Activated CD4-positive, alpha-beta T cell treated with anti-CD3 and anti-CD28 coated beads for 36 hours (primary cell): ENCODE results near the gene FBXO22. TPM values are rescaled to one million over a fixed set of nuclear protein-coding genes. Genes with fewer than 3 reads are reported as not detected.
A peak's percentile ranks its signal among the peaks of the same experiment; 100 is the strongest.
"Not testable (repeated sequence)": the region's sequence is repeated elsewhere in the genome, so short reads cannot be mapped to it uniquely, and the experiment has no call there.

Experiments used
- ATAC-seq: fragments of 200-7000 bp; cut with Tn5 transposase; one replicate; pipeline ENCODE4 v1.10.0; 2021; ENCODE audit warnings: mild to moderate bottlenecking, moderate library complexity
- CTCF ChIA-PET: fragments of 350-600 bp; sonication (Branson Sonifier 250); formaldehyde crosslinking; loops from one replicate; lab custom pipeline; 2021; ENCODE audit warnings: antibody characterized with exemption; lab: Charles Lee
- POLR2A ChIA-PET: fragments of 350-600 bp; sonication (Branson Sonifier 250); formaldehyde crosslinking; loops from one replicate; lab custom pipeline; 2021; ENCODE audit warnings: antibody characterized with exemption, inconsistent platforms; lab: Charles Lee
- DNase-seq: peaks from one replicate; pipeline ENCODE4 v3.0.0-alpha.2; 2020
- H3K27ac Mint-ChIP-seq: one replicate; pipeline ENCODE4 v1.8.0; 2021; ENCODE audit warnings: mixed read lengths
- H3K27me3 Mint-ChIP-seq: one replicate; pipeline ENCODE4 v1.8.0; 2021; ENCODE audit warnings: mixed read lengths
- H3K36me3 Mint-ChIP-seq: one replicate; pipeline ENCODE4 v1.8.0; 2021; ENCODE audit warnings: low read depth, mixed read lengths
- H3K4me1 Mint-ChIP-seq: one replicate; pipeline ENCODE4 v1.8.0; 2021; ENCODE audit warnings: mixed read lengths
- H3K4me3 Mint-ChIP-seq: one replicate; pipeline ENCODE4 v1.8.0; 2021; ENCODE audit warnings: mild to moderate bottlenecking, moderate library complexity, mixed read lengths
- H3K9me3 Mint-ChIP-seq: one replicate; pipeline ENCODE4 v1.8.0; 2021; ENCODE audit warnings: low read depth, mixed read lengths
- intact Hi-C, 2 experiments: fragments of 100-400 bp; cut with DNase I in 1 of 2; cut with micrococcal nuclease in 1 of 2; formaldehyde crosslinking; loops; one replicate each; pipeline versions ENCODE4 v1.14.2 to v1.15.1; 2022 to 2024; cut with DNase I, micrococcal nuclease
- total RNA-seq, 2 experiments: library from RNA; stranded (reverse); gene quantifications; one replicate each; pipeline ENCODE4 v1.2.3, GENCODE V29; 2021

The FBXO22 gene
- total RNA-seq: 10 to 100 TPM; 51.4 to 59.2 TPM

DNA sequence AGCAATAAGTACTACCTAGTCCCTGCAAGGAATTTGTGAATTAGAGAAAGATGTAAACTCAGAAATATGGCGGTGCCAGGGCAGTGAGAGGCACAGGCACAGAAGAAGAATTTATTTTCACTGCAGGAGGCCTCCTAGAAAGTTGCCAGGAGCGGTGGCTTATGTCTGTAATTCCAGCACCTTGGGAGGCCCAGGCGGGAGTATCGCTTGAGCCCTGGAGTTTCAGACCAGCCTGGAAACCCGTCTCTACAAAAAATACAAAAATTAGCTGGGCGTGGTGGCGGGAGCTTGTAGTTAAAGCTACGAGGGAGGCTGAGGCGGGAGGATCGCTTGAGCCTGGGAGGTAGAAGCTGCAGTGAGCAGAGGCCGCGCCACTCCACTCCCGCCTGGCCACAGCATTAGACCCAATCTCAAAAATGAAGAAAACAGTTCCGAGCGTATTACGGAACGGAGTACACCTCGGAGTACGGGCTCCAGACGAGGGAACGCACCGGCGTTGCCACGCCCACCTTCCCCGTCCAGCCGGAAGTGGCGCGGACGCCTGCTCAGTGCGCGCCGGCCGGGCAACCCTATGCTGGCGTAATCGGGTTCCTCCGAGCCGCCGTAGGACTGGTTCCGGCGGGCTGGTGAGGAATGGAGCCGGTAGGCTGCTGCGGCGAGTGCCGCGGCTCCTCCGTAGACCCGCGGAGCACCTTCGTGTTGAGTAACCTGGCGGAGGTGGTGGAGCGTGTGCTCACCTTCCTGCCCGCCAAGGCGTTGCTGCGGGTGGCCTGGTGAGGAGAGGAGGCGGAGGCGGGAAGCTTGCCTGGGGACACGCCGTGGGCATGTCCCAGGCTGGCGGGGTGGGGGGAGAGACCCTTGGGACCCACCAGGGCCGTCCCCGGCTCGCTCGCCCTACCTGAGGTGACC, at the start of gene FBXO22:
FBXO22 (plus strand) TSS at position 548 of the 909 bp plus-strand sequence; CDS start at position 634, 86 bp downstream.
- peak within 1 kb of the TSS; percentile 97 for H3K4me3 Mint-ChIP-seq
- H3K36me3 Mint-ChIP-seq: peaks cover 20% of the 10 kb centered on the region
- H3K27me3 Mint-ChIP-seq: no peaks in the 10 kb centered on the region
- peak; percentile 97 for DNase-seq
- ChIA-PET CTCF (interaction anchor here (1.8 kb wide), 1 partner anchor 13 kb away, joined by 6 read pairs; no protein-coding TSS in a partner anchor), POLR2A (interaction anchor here (0.6 kb wide), 1 partner anchor 278 kb away, joined by 3 read pairs; the partner anchor contains the start of gene SNUPN)
- intact Hi-C loops: loop anchor here (1.0 to 5.0 kb wide), 10 partner anchors 59 to 1286 kb away; partner anchors contain the start of genes C15orf39 (in 1 of the 2), CLK3 (in 1 of the 2), IMP3 (in 1 of the 2) and MAN2C1 (in 1 of the 2)
- H3K4me1 Mint-ChIP-seq: peaks cover 40% of the 10 kb centered on the region
- peak within 1 kb of the TSS; percentile 98 for H3K27ac Mint-ChIP-seq
- H3K9me3 Mint-ChIP-seq: no peaks in the 10 kb centered on the region
- ATAC-seq: peak; percentile 97

DNA sequence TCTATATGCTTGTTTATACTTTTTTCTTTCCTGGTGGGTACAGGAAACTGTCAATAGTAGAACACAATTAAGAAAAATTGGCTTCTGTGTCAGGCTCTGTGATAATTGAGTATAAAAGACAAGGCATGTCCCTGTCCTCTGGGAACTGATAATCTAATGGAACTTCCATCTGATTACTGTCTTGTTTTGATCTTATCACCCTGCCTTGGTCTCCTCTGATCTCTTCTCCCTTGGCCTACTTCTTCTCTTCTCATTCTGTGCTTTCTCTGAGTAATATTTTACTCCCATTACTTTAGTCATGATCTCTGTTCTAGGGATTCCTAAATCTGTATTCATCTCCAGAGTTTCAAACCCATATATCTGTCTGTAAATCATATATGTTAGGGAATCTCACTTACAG, 45.8 kb upstream of the FBXO22 start:
- Mint-ChIP-seq H3K4me1 (peaks cover 20% of the 10 kb centered on the region), H3K27ac (peak overlapping the region; percentile 61), H3K9me3 (no peaks in the 10 kb centered on the region), H3K36me3 (peaks cover 22% of the 10 kb centered on the region), H3K27me3 (no peaks in the 10 kb centered on the region), H3K4me3 (no peak overlapping the region)
- POLR2A ChIA-PET: no interaction called here
- DNase-seq: no peak
- CTCF ChIA-PET: no interaction called here
- no peak for ATAC-seq
- intact Hi-C loops: no loop called here

GRCh38 chr15:75861750-75862402, 41.8 kb upstream of the FBXO22 start:
- Mint-ChIP-seq H3K27ac (no peak overlapping the region), H3K27me3 (no peaks in the 10 kb centered on the region), H3K4me1 (peaks cover 39% of the 10 kb centered on the region), H3K4me3 (no peak overlapping the region), H3K36me3 (peaks cover 33% of the 10 kb centered on the region), H3K9me3 (no peaks in the 10 kb centered on the region)
- DNase-seq (no peak), ATAC-seq (no peak)
- intact Hi-C loops: no loop called here
- ChIA-PET POLR2A (no interaction called here), CTCF (interaction anchor here (0.6 to 1.4 kb wide), 3 partner anchors 9 to 1228 kb away, joined by 4 to 6 read pairs (median 5); no protein-coding TSS in a partner anchor)

DNA sequence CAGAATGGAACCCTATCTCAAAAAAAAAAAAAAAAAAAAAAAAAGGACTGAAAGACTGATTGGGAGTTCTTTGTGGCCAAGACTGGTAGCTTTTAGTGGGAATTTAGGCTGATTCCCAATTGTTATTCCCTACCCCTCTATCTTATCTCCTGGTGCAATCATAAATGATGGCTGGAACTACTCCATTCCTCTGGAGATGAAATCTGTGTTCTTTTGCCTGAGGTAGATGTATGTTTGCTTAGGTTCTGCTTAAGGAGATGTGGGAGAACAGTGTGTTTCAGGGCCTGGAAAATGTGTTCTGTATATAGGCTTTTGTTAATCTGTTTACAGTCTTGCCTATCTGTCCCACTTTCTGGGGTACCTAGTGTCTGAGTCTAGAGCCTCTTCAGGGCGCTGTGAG, 40.9 kb upstream of the FBXO22 start:
- no peaks in the 10 kb centered on the region for H3K9me3 Mint-ChIP-seq
- DNase-seq: no peak
- H3K36me3 Mint-ChIP-seq: peaks cover 33% of the 10 kb centered on the region
- peaks cover 47% of the 10 kb centered on the region for H3K4me1 Mint-ChIP-seq
- intact Hi-C loops: no loop called here
- no peak for ATAC-seq
- CTCF ChIA-PET: interaction anchor here (0.6 to 1.4 kb wide), 2 partner anchors 10 to 70 kb away, joined by 5 to 6 read pairs; no protein-coding TSS in a partner anchor
- H3K4me3 Mint-ChIP-seq: no peak overlapping the region
- no peaks in the 10 kb centered on the region for H3K27me3 Mint-ChIP-seq
- POLR2A ChIA-PET: interaction anchor here (0.8 kb wide), 1 partner anchor 1111 kb away, joined by 4 read pairs; no protein-coding TSS in a partner anchor
- no peak overlapping the region for H3K27ac Mint-ChIP-seq

- H3K36me3 Mint-ChIP-seq: peaks cover 29% of the 10 kb centered on the region
- CTCF ChIA-PET: interaction anchor here (0.6 kb wide), 1 partner anchor 279 kb away, joined by 3 read pairs; no protein-coding TSS in a partner anchor
- no peak overlapping the region for H3K4me3 Mint-ChIP-seq
- ATAC-seq (no peak), DNase-seq (no peak)
- H3K4me1 Mint-ChIP-seq: peaks cover 35% of the 10 kb centered on the region
- H3K27ac Mint-ChIP-seq: no peak overlapping the region
- intact Hi-C loops: no loop called here
- no peaks in the 10 kb centered on the region for H3K27me3 Mint-ChIP-seq
- POLR2A ChIA-PET: no interaction called here
- H3K9me3 Mint-ChIP-seq: no peaks in the 10 kb centered on the region
Measured at GRCh38 chr15:75864213-75865059, 39.2 kb upstream of the FBXO22 start.

DNA sequence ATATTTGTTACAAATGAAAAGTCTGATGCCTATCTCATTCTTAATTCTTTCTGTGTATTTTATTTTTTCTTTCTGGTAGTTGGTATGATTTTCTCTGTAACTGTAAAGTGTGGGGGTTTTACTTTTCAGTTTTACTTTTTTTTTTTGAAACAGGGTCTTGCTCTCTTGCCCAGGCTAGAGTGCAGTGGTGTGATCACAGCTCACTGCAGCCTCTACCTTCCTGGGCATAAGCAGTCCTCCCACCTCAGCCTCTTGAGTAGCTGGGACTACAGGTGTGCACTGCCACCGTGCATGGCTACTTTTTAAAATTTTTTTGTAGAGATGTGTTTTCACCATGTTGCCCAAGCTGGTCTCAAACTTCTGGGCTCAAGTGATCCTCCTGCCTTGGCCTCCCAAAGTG, 37.6 kb upstream of the FBXO22 start:
- H3K4me1 Mint-ChIP-seq: peaks cover 35% of the 10 kb centered on the region
- H3K36me3 Mint-ChIP-seq: peaks cover 29% of the 10 kb centered on the region
- DNase-seq, ATAC-seq, H3K27me3 Mint-ChIP-seq, intact Hi-C loops, POLR2A ChIA-PET, H3K9me3 Mint-ChIP-seq, CTCF ChIA-PET, H3K4me3 Mint-ChIP-seq: not testable (repeated sequence)
- H3K27ac Mint-ChIP-seq: peak overlapping the region; percentile 31

DNA sequence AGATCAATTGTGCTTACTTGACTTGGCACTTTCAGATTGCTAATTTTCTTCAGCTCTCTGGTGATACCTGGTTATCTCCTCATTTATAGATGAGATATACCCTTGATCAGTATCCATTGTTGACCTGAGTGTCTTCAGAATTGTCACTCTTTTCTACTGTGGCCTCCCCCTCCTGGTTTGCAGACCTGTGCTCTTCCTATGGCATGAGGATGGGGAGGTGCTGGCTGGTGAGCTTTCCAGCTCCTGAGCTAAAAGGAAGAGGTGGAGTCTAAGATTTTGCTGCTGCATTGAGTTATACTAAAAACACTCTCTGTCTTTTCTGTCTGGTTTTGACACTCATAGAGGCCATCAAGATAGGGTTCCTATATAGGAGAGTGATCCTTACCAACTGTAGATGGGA, 36.8 kb upstream of the FBXO22 start:
- intact Hi-C loops: no loop called here
- peaks cover 35% of the 10 kb centered on the region for H3K4me1 Mint-ChIP-seq
- H3K36me3 Mint-ChIP-seq: peaks cover 26% of the 10 kb centered on the region
- no peak overlapping the region for H3K27ac Mint-ChIP-seq
- ATAC-seq (peak; percentile 16), DNase-seq (no peak)
- H3K9me3 Mint-ChIP-seq: no peaks in the 10 kb centered on the region
- no peaks in the 10 kb centered on the region for H3K27me3 Mint-ChIP-seq
- ChIA-PET POLR2A (no interaction called here), CTCF (interaction anchor here (0.6 kb wide), 1 partner anchor 19 kb away, joined by 3 read pairs; no protein-coding TSS in a partner anchor)
- no peak overlapping the region for H3K4me3 Mint-ChIP-seq

GRCh38 chr15:75867449-75867848, 36.2 kb upstream of the FBXO22 start:
- peaks cover 35% of the 10 kb centered on the region for H3K4me1 Mint-ChIP-seq
- ATAC-seq (no peak), DNase-seq (no peak)
- intact Hi-C loops: no loop called here
- no peaks in the 10 kb centered on the region for H3K27me3 Mint-ChIP-seq
- H3K27ac Mint-ChIP-seq: no peak overlapping the region
- POLR2A ChIA-PET: no interaction called here
- peaks cover 21% of the 10 kb centered on the region for H3K36me3 Mint-ChIP-seq
- CTCF ChIA-PET: interaction anchor here (0.6 to 1.2 kb wide), 2 partner anchors 17 to 19 kb away, joined by 3 read pairs; no protein-coding TSS in a partner anchor
- no peak overlapping the region for H3K4me3 Mint-ChIP-seq
- H3K9me3 Mint-ChIP-seq: no peaks in the 10 kb centered on the region

DNA sequence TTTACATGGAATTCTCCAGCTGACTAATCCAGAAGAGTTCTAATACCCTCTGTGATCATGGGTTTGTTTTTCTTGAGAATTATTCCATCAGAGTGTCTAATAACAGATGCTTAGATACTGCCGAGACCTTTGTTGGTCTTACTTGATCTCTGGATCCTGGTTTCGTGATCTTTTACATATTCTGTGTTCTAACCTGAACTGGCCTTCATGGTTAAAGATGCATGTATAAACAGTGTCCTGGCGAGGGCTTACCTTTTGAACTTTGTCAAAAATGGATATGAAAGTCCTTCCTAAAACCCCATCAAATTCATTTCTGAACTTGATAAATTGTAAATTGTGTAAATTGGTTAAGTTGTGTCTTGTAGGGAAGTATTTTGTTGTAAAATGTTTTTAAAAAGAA, 35.7 kb upstream of the FBXO22 start:
- intact Hi-C loops: no loop called here
- CTCF ChIA-PET: interaction anchor here (1.2 kb wide), 2 partner anchors 8 to 16 kb away, joined by 3 to 5 read pairs; no protein-coding TSS in a partner anchor
- Mint-ChIP-seq H3K27me3 (no peaks in the 10 kb centered on the region), H3K9me3 (no peaks in the 10 kb centered on the region), H3K4me3 (no peak overlapping the region), H3K4me1 (peaks cover 34% of the 10 kb centered on the region), H3K36me3 (peaks cover 19% of the 10 kb centered on the region), H3K27ac (no peak overlapping the region)
- DNase-seq (no peak), ATAC-seq (no peak)
- POLR2A ChIA-PET: no interaction called here

DNA sequence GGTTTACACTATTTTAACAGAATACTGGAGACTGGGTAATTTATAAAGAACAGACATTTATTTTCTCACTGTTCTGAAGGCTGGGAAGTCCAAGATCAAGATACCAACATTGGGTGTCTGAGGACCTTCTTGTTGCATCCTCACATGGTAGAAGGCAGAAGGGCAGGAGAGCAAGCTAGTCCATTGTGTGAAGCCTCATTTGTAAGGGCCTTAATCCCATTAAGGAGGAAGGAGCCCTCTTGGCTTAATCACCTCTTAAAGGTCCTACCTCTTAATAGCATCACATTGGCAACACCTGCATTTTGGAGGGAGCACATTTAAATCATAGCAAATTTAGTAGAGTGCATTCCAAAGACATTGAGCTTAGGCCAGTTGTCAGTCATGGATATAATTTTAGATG, 34.2 kb upstream of the FBXO22 start:
- no peak overlapping the region for H3K27ac Mint-ChIP-seq
- H3K27me3 Mint-ChIP-seq: no peaks in the 10 kb centered on the region
- peaks cover 25% of the 10 kb centered on the region for H3K36me3 Mint-ChIP-seq
- ATAC-seq: no peak
- intact Hi-C loops: no loop called here
- no peak overlapping the region for H3K4me3 Mint-ChIP-seq
- ChIA-PET POLR2A (no interaction called here), CTCF (interaction anchor here (0.7 kb wide), 1 partner anchor 126 kb away, joined by 4 read pairs; no protein-coding TSS in a partner anchor)
- H3K9me3 Mint-ChIP-seq: no peaks in the 10 kb centered on the region
- H3K4me1 Mint-ChIP-seq: peaks cover 24% of the 10 kb centered on the region
- no peak for DNase-seq
